Femur (tissue), 1 donor: ENCODE measurements around the gene RCBTB1.
"Not testable (repeated sequence)": the region's sequence is repeated elsewhere in the genome, so short reads cannot be mapped to it uniquely, and the experiment has no call there.

Source experiments
- DNase-seq: peaks from one replicate; pipeline ENCODE4 v3.0.0-alpha.2; 2017

The RCBTB1 gene

GRCh38 chr13:49502954-49503353, 82.4 kb downstream of the RCBTB1 start:
- DNase-seq: no peak

GRCh38 chr13:49499889-49500660, 85.3 kb downstream of the RCBTB1 start:
- no peak for DNase-seq

GRCh38 chr13:49498206-49498605, 87.2 kb downstream of the RCBTB1 start:
- DNase-seq: no peak

GRCh38 chr13:49497272-49497671, 88.1 kb downstream of the RCBTB1 start:
- DNase-seq: no peak

- not testable (repeated sequence) for DNase-seq
Measured at GRCh38 chr13:49496837-49497236, 88.5 kb downstream of the RCBTB1 start.

- DNase-seq: peak; percentile 86
Measured at GRCh38 chr13:49495783-49496762, 89.3 kb downstream of the RCBTB1 start, which contains the start of gene PHF11. Gene PHF11 (plus strand): TSS chr13:49495953. CDS start chr13:49496002, 49 bp downstream.

GRCh38 chr13:49494645-49495044, 90.7 kb downstream of the RCBTB1 start:
- DNase-seq: no peak

- DNase-seq: no peak
Measured at GRCh38 chr13:49488563-49488962, 96.8 kb downstream of the RCBTB1 start.
